ENCODE data around the gene PMVK.
A peak's percentile ranks its signal among the peaks of the same experiment; 100 is the strongest.
"Not testable (repeated sequence)": the region's sequence is repeated elsewhere in the genome, so short reads cannot be mapped to it uniquely, and the experiment has no call there.

PMVK gene

GRCh38 chr1:154936555-154937084, at the start of gene PMVK:
Gene PMVK (minus strand): TSS chr1:154936719. CDS start chr1:154936685, 34 bp downstream.
- DNase-seq, result peak; percentile 97

GRCh38 chr1:154983776-154984466, 47.4 kb upstream of the PMVK start:
- no peak for DNase-seq

GRCh38 chr1:154982897-154983648, 46.6 kb upstream of the PMVK start, which contains the start of gene FLAD1:
Gene FLAD1 (plus strand): TSS chr1:154983344. CDS start chr1:154983695, 351 bp downstream.
- DNase-seq, result peak; percentile 98

- no peak for DNase-seq
Observed at GRCh38 chr1:154982341-154982740, 45.8 kb upstream of the PMVK start.

- DNase-seq, result no peak
Observed at GRCh38 chr1:154978360-154978759, 41.8 kb upstream of the PMVK start.

- not testable (repeated sequence) for DNase-seq
Observed at GRCh38 chr1:154977762-154978161, 41.2 kb upstream of the PMVK start.

GRCh38 chr1:154975409-154976059, 39.0 kb upstream of the PMVK start:
- no peak for DNase-seq

- peak; percentile 97 for DNase-seq
Observed at GRCh38 chr1:154974808-154975408, 38.4 kb upstream of the PMVK start.

GRCh38 chr1:154974102-154974807, 37.7 kb upstream of the PMVK start, which contains the start of gene CKS1B:
Gene CKS1B (plus strand): TSS chr1:154974681. CDS start chr1:154974746, 65 bp downstream.
- peak; percentile 99 for DNase-seq

- peak; percentile 81 for DNase-seq
Observed at GRCh38 chr1:154973344-154974101, 37.0 kb upstream of the PMVK start.

- peak; percentile 46 for DNase-seq
Observed at GRCh38 chr1:154972517-154973343, 36.2 kb upstream of the PMVK start.

- DNase-seq, result no peak
Observed at GRCh38 chr1:154972213-154972516, 35.6 kb upstream of the PMVK start.

GRCh38 chr1:154971341-154971998, 35.0 kb upstream of the PMVK start:
- no peak for DNase-seq

- peak; percentile 87 for DNase-seq
Observed at GRCh38 chr1:154970631-154971340, 34.3 kb upstream of the PMVK start, which contains the start of gene SHC1. Gene SHC1 (minus strand): TSS chr1:154970747. CDS start chr1:154970526, 221 bp downstream.

GRCh38 chr1:154969860-154970452, 33.4 kb upstream of the PMVK start:
- no peak for DNase-seq

GRCh38 chr1:154969246-154969645, 32.7 kb upstream of the PMVK start:
- no peak for DNase-seq

GRCh38 chr1:154968731-154969130, 32.2 kb upstream of the PMVK start:
- DNase-seq, result no peak

- DNase-seq, result no peak
Observed at GRCh38 chr1:154967331-154967950, 30.9 kb upstream of the PMVK start.

Data from midbrain (tissue), 1 donor.